PC-3 (cell line): ENCODE data around the gene CHRNA5. TPM values are rescaled to one million over a fixed set of nuclear protein-coding genes. Genes with fewer than 3 reads are reported as not detected.
"Not testable (repeated sequence)": the region's sequence is repeated elsewhere in the genome, so short reads cannot be mapped to it uniquely, and the experiment has no call there.

Source experiments
- ATAC-seq: fragments of 200-7000 bp; cut with Tn5 transposase; 2 replicates; pipeline ENCODE4 v1.9.1; 2020; ENCODE audit warnings: mild to moderate bottlenecking, moderate library complexity
- BruUV-seq: library from RNA; stranded (reverse); fragments of 400-500 nt; replicated peaks from 2 replicates; lab custom pipeline; 2021; lab: Mats Ljungman, UMichigan
- CTCF ChIA-PET: fragments of 300-600 bp; sonication (Branson Sonifier 250); formaldehyde crosslinking; loops from one replicate; lab custom pipeline; 2022; ENCODE audit warnings: antibody characterized with exemption; lab: Charles Lee
- POLR2A ChIA-PET: fragments of 300-600 bp; sonication (Branson Sonifier 250); formaldehyde crosslinking; loops from one replicate; lab custom pipeline; 2022; ENCODE audit warnings: antibody characterized with exemption; ENCODE audit not compliant: unreplicated experiment; lab: Charles Lee
- DNase-seq: peaks from one replicate; pipeline ENCODE4 v3.0.0-alpha.2; 2015
- H2AFZ ChIP-seq: fragments of 300-600 bp; sonication (generic); 2 replicates; pipeline ENCODE4 v1.6.0; 2016; ENCODE audit warnings: antibody characterized with exemption, low read length
- H3F3A ChIP-seq: fragments of 300-600 bp; sonication (generic); one replicate; pipeline ENCODE4 v1.6.0; 2017; ENCODE audit warnings: antibody characterized with exemption, low read length, control low read depth, mild to moderate bottlenecking; ENCODE audit not compliant: unreplicated experiment
- H3K27ac ChIP-seq: fragments of 300-600 bp; sonication (generic); 2 replicates; pipeline ENCODE4 v1.5.1; 2016; ENCODE audit warnings: mild to moderate bottlenecking, low read length
- H3K27me3 ChIP-seq: fragments of 300-600 bp; sonication (generic); 2 replicates; pipeline ENCODE4 v1.6.1; 2016; ENCODE audit warnings: low read length, mixed read lengths
- H3K36me3 ChIP-seq: fragments of 300-600 bp; sonication (generic); 2 replicates; pipeline ENCODE4 v1.6.1; 2016; ENCODE audit warnings: low read depth, mixed run types, low read length, mixed read lengths
- H3K4me1 ChIP-seq: fragments of 300-600 bp; sonication (generic); 2 replicates; pipeline ENCODE4 v1.5.1; 2016; ENCODE audit warnings: low read length; ENCODE audit not compliant: insufficient read depth
- H3K4me2 ChIP-seq: fragments of 300-600 bp; sonication (generic); 2 replicates; pipeline ENCODE4 v1.6.0; 2016; ENCODE audit warnings: low read length
- H3K4me3 ChIP-seq: fragments of 300-600 bp; sonication (generic); 2 replicates; pipeline ENCODE4 v1.5.1; 2016; ENCODE audit warnings: mild to moderate bottlenecking, low read length, mixed read lengths
- H3K79me2 ChIP-seq: fragments of 300-600 bp; sonication (generic); 2 replicates; pipeline ENCODE4 v1.6.1; 2017; ENCODE audit warnings: low read length, mixed read lengths
- H3K9ac ChIP-seq: fragments of 300-600 bp; sonication (generic); 2 replicates; pipeline ENCODE4 v1.6.0; 2016; ENCODE audit warnings: mild to moderate bottlenecking, low read length
- H3K9me2 ChIP-seq: fragments of 300-600 bp; sonication (generic); replicated peaks from 2 replicates; pipeline ENCODE4 v1.6.1; 2016; ENCODE audit warnings: mixed run types, low read length, mixed read lengths
- H3K9me3 ChIP-seq: fragments of 300-600 bp; sonication (generic); 2 replicates; pipeline ENCODE4 v1.6.1; 2016; ENCODE audit warnings: low read length, mixed read lengths
- H4K20me1 ChIP-seq: fragments of 300-600 bp; sonication (generic); 2 replicates; pipeline ENCODE4 v1.6.1; 2016; ENCODE audit warnings: low read length, mixed read lengths
- CTCF ChIP-seq: fragments of 300-600 bp; sonication (generic); conservative IDR thresholded peaks from 2 replicates; pipeline ENCODE4 v1.5.1; 2017; ENCODE audit warnings: antibody characterized with exemption, low read depth, mild to moderate bottlenecking, low read length
- EZH2 ChIP-seq: fragments of 300-600 bp; sonication (generic); IDR thresholded peaks from one replicate; pipeline ENCODE4 v1.6.1; 2017; ENCODE audit warnings: antibody characterized with exemption, mild to moderate bottlenecking, low read length; ENCODE audit not compliant: unreplicated experiment
- EZH2phosphoT487 ChIP-seq: fragments of 300-600 bp; sonication (generic); IDR thresholded peaks from 2 replicates; pipeline ENCODE4 v1.6.1; 2018; ENCODE audit warnings: mild to moderate bottlenecking, antibody characterized with exemption, low read length, borderline replicate concordance
- intact Hi-C: fragments of 100-400 bp; cut with micrococcal nuclease; formaldehyde crosslinking; loops from 2 replicates; pipeline ENCODE4 v1.9.0; 2023
- total RNA-seq: library from RNA; depleted of rRNA; stranded (reverse); fragments of >200 nt; gene quantifications from 2 replicates; pipeline ENCODE4 v1.2.3, GENCODE V29; 2014

CHRNA5 gene
- total RNA-seq, 1 experiment from 2014 or later: 8.4 TPM

DNA sequence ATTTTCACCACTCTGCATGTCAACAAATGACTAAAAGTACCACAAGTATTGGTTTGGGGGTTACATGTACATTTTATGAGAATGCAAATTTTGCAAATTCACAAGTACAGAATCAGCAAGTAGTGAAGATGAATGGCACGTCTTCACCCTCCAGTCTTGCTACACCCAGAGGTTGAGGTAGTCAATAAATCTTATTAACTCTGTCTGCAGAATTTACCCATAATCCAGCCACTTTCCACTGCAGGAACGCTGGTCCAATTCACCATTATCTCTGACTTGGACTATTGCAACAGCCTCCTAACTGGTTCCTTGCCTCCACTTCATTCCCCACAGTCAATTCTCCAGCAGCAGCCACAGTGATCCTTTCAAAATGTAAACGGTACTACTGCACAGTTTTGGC lies 14.5 kb upstream of the CHRNA5 start:
- no peaks in the 10 kb centered on the region for H3F3A ChIP-seq
- BruUV-seq: no TSS peak
- POLR2A ChIA-PET: no interaction called here
- no peak overlapping the region for H3K27ac ChIP-seq
- CTCF ChIA-PET: no interaction called here
- no peak overlapping the region for H3K4me3 ChIP-seq
- H4K20me1 ChIP-seq: no peaks in the 10 kb centered on the region
- TF ChIP-seq EZH2phosphoT487 (no peak), EZH2 (no peak), CTCF (no peak)
- no peak overlapping the region for H2AFZ ChIP-seq
- DNase-seq: no peak
- no peaks in the 10 kb centered on the region for H3K79me2 ChIP-seq
- intact Hi-C loops: no loop called here
- peaks cover 39% of the 10 kb centered on the region for H3K36me3 ChIP-seq
- no peaks in the 10 kb centered on the region for H3K9me2 ChIP-seq
- no peak overlapping the region for H3K9ac ChIP-seq
- ATAC-seq: no peak
- no peak overlapping the region for H3K4me2 ChIP-seq
- no peaks in the 10 kb centered on the region for H3K4me1 ChIP-seq
- H3K27me3 ChIP-seq: no peaks in the 10 kb centered on the region
- no peaks in the 10 kb centered on the region for H3K9me3 ChIP-seq

GRCh38 chr15:78551902-78552301 lies 13.4 kb upstream of the CHRNA5 start:
- intact Hi-C loops: no loop called here
- no peaks in the 10 kb centered on the region for H4K20me1 ChIP-seq
- H3K9me2 ChIP-seq: no peaks in the 10 kb centered on the region
- no peak for ATAC-seq
- H3K9ac ChIP-seq: no peak overlapping the region
- no peak overlapping the region for H3K4me3 ChIP-seq
- no peak for TF ChIP-seq EZH2
- no peak for TF ChIP-seq CTCF
- peaks cover 30% of the 10 kb centered on the region for H3K36me3 ChIP-seq
- H3K4me1 ChIP-seq: no peaks in the 10 kb centered on the region
- H3F3A ChIP-seq: no peaks in the 10 kb centered on the region
- no peak overlapping the region for H3K4me2 ChIP-seq
- H2AFZ ChIP-seq: no peak overlapping the region
- H3K27ac ChIP-seq: no peak overlapping the region
- no peaks in the 10 kb centered on the region for H3K79me2 ChIP-seq
- H3K27me3 ChIP-seq: no peaks in the 10 kb centered on the region
- ChIA-PET CTCF (no interaction called here), POLR2A (no interaction called here)
- no peaks in the 10 kb centered on the region for H3K9me3 ChIP-seq
- BruUV-seq: no TSS peak
- DNase-seq: no peak

DNA sequence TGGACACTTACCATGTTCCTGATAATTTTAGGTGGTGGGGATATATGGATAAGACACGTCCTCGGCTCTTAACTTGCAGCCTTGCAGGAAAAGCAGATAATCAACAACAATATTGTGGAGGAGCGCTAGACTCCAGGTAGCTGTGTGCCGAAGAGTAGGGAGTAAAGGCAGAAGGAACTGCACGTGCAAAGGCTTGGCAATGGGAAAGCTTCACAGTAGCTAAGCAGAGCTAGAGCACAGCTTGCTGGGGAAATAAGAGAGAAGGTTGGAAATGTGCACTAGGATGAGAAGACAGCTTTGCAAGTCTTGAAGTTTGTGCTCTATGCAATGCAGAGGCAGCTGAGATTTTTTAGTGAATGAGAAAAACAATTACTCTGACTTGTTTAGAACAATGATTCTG lies 12.7 kb upstream of the CHRNA5 start:
- Histone ChIP-seq H3K79me2 (no peaks in the 10 kb centered on the region), H3K9me2 (no peaks in the 10 kb centered on the region), H4K20me1 (no peaks in the 10 kb centered on the region), H3K9ac (no peak overlapping the region), H3K27me3 (no peaks in the 10 kb centered on the region), H3K36me3 (peaks cover 24% of the 10 kb centered on the region), H3K4me2 (no peak overlapping the region), H3K4me3 (no peak overlapping the region), H3K4me1 (no peaks in the 10 kb centered on the region), H2AFZ (no peak overlapping the region), H3F3A (no peaks in the 10 kb centered on the region), H3K27ac (no peak overlapping the region), H3K9me3 (no peaks in the 10 kb centered on the region)
- no peak for ATAC-seq
- BruUV-seq: no TSS peak
- DNase-seq: no peak
- intact Hi-C loops: no loop called here
- CTCF ChIA-PET: no interaction called here
- TF ChIP-seq EZH2 (no peak), EZH2phosphoT487 (no peak), CTCF (no peak)
- POLR2A ChIA-PET: interaction anchor here (1.0 kb wide), 1 partner anchor 12 kb away, joined by 4 read pairs; no protein-coding TSS in a partner anchor

GRCh38 chr15:78560201-78560600 lies 5.1 kb upstream of the CHRNA5 start:
- H3K9me3 ChIP-seq, CTCF ChIA-PET, H3K27me3 ChIP-seq, H3K4me1 ChIP-seq, H3K9ac ChIP-seq, H3K4me3 ChIP-seq, DNase-seq, H4K20me1 ChIP-seq, H3K9me2 ChIP-seq, H3F3A ChIP-seq, BruUV-seq, H3K4me2 ChIP-seq, H3K36me3 ChIP-seq, H3K79me2 ChIP-seq, intact Hi-C loops, H2AFZ ChIP-seq, POLR2A ChIA-PET, H3K27ac ChIP-seq, ATAC-seq: not testable (repeated sequence)
